GM21576 (cell line): ENCODE data around the gene PIP5KL1.

Experiments used
- ATAC-seq: cut with Tn5 transposase; IDR thresholded peaks from one replicate; pipeline ENCODE4 v1.9.1; 2021; ENCODE audit warnings: mild to moderate bottlenecking, moderate library complexity; ENCODE audit not compliant: unreplicated experiment

The PIP5KL1 gene

GRCh38 chr9:127930231-127931091 lies at the start of gene PIP5KL1:
PIP5KL1 (minus strand) TSS chr9:127930777; CDS start chr9:127930752, 25 bp downstream.
- ATAC-seq, result peak; percentile 69

- ATAC-seq, result peak; percentile 18
These were observed 49.6 kb upstream of the PIP5KL1 start for GRCh38 chr9:127980060-127980705.

- ATAC-seq, result no peak
These were observed 48.9 kb upstream of the PIP5KL1 start for GRCh38 chr9:127979333-127980059.

- no peak for ATAC-seq
These were observed 48.4 kb upstream of the PIP5KL1 start for GRCh38 chr9:127979015-127979332.

- ATAC-seq, result no peak
These were observed 47.5 kb upstream of the PIP5KL1 start for GRCh38 chr9:127977884-127978647.

GRCh38 chr9:127977009-127977883 lies 46.7 kb upstream of the PIP5KL1 start:
- ATAC-seq, result no peak

- no peak for ATAC-seq
These were observed 45.9 kb upstream of the PIP5KL1 start for GRCh38 chr9:127976498-127976897.

GRCh38 chr9:127975376-127976315 lies 45.1 kb upstream of the PIP5KL1 start:
- no peak for ATAC-seq

- ATAC-seq, result no peak
These were observed 44.2 kb upstream of the PIP5KL1 start for GRCh38 chr9:127974769-127975261.

- no peak for ATAC-seq
These were observed 43.6 kb upstream of the PIP5KL1 start for GRCh38 chr9:127974001-127974768.

GRCh38 chr9:127973169-127974000 lies 42.8 kb upstream of the PIP5KL1 start:
- ATAC-seq, result no peak

- no peak for ATAC-seq
These were observed 41.8 kb upstream of the PIP5KL1 start for GRCh38 chr9:127972236-127972871.

- peak; percentile 15 for ATAC-seq
These were observed 41.0 kb upstream of the PIP5KL1 start for GRCh38 chr9:127971357-127972235.

- peak; percentile 67 for ATAC-seq
These were observed 40.1 kb upstream of the PIP5KL1 start for GRCh38 chr9:127970401-127971313.
